Activated CD8-positive, alpha-beta T cell treated with anti-CD3 and anti-CD28 coated beads, Interleukin-2, amount 10 ng/mL, durations not matched to agents 7 days and 5 days (primary cell): ENCODE results near the gene PCDHGA3. TPM values are rescaled to one million over a fixed set of nuclear protein-coding genes. Genes with fewer than 3 reads are reported as not detected.
"Not testable (repeated sequence)": the region's sequence is repeated elsewhere in the genome, so short reads cannot be mapped to it uniquely, and the experiment has no call there.

ENCODE experiments used
- ATAC-seq: fragments of 150-1000 bp; cut with Tn5 transposase; one replicate; pipeline ENCODE4 v1.10.0; 2021; ENCODE audit warnings: moderate library complexity
- CTCF ChIA-PET: fragments of 350-600 bp; sonication (Branson Sonifier 250); formaldehyde crosslinking; loops from one replicate; lab custom pipeline; 2021; ENCODE audit warnings: antibody characterized with exemption; lab: Charles Lee
- POLR2A ChIA-PET: fragments of 350-600 bp; sonication (Branson Sonifier 250); formaldehyde crosslinking; loops from one replicate; lab custom pipeline; 2021; ENCODE audit warnings: antibody characterized with exemption; lab: Charles Lee
- DNase-seq: peaks from one replicate; pipeline ENCODE4 v3.0.0-alpha.2; 2020
- H3K27ac Mint-ChIP-seq: one replicate; pipeline ENCODE4 v1.8.0; 2021; ENCODE audit warnings: mild to moderate bottlenecking, mixed read lengths
- H3K27me3 Mint-ChIP-seq: one replicate; pipeline ENCODE4 v1.8.0; 2021; ENCODE audit warnings: low read depth, mixed read lengths
- H3K36me3 Mint-ChIP-seq: one replicate; pipeline ENCODE4 v1.8.0; 2021; ENCODE audit warnings: low read depth, mixed read lengths
- H3K4me1 Mint-ChIP-seq: one replicate; pipeline ENCODE4 v1.8.0; 2021; ENCODE audit warnings: low read depth, mixed read lengths
- H3K4me3 Mint-ChIP-seq: one replicate; pipeline ENCODE4 v1.8.0; 2021; ENCODE audit warnings: mild to moderate bottlenecking, mixed read lengths
- H3K9me3 Mint-ChIP-seq: one replicate; pipeline ENCODE4 v1.8.0; 2022; ENCODE audit warnings: mixed read lengths; ENCODE audit not compliant: insufficient read depth
- total RNA-seq, 2 experiments: library from RNA; stranded (reverse); gene quantifications; one replicate each; pipeline ENCODE4 v1.2.3, GENCODE V29; 2021

The PCDHGA3 gene
- total RNA-seq, 2 experiments from 2014 or later, result not detected

DNA sequence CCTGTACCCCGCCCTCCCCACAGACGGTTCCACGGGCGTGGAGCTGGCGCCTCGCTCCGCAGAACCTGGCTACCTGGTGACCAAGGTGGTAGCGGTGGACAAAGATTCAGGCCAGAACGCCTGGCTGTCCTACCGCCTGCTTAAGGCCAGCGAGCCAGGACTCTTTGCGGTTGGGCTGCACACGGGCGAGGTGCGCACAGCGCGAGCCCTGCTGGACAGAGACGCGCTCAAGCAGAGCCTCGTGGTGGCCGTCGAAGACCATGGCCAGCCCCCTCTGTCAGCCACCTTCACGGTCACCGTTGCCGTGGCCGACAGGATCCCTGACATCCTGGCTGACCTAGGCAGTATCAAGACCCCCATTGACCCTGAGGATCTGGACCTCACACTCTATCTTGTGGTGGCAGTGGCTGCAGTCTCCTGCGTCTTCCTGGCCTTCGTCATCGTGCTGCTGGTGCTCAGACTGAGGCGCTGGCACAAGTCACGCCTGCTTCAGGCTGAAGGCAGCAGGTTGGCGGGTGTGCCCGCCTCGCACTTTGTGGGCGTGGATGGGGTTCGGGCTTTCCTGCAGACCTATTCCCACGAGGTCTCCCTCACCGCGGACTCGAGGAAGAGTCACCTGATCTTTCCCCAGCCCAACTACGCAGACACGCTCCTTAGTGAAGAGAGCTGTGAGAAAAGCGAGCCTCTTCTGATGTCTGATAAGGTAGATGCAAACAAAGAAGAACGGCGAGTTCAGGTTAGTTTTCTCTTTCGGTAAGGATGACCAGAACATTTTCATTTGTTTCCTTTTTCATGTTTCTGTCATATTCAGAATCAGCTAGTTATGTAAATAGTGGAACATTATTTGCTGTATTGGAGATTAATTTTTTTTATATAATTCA, 22.6 kb downstream of the PCDHGA3 start:
- peaks cover 28% of the 10 kb centered on the region for H3K36me3 Mint-ChIP-seq
- DNase-seq (no peak), ATAC-seq (no peak)
- H3K27me3 Mint-ChIP-seq, result peaks cover 56% of the 10 kb centered on the region
- H3K27ac Mint-ChIP-seq, result no peak overlapping the region
- ChIA-PET POLR2A (no interaction called here), CTCF (no interaction called here)
- H3K9me3 Mint-ChIP-seq, result peaks cover 48% of the 10 kb centered on the region
- peak overlapping the region; percentile 38 for H3K4me3 Mint-ChIP-seq
- H3K4me1 Mint-ChIP-seq, result peaks cover 8% of the 10 kb centered on the region

DNA sequence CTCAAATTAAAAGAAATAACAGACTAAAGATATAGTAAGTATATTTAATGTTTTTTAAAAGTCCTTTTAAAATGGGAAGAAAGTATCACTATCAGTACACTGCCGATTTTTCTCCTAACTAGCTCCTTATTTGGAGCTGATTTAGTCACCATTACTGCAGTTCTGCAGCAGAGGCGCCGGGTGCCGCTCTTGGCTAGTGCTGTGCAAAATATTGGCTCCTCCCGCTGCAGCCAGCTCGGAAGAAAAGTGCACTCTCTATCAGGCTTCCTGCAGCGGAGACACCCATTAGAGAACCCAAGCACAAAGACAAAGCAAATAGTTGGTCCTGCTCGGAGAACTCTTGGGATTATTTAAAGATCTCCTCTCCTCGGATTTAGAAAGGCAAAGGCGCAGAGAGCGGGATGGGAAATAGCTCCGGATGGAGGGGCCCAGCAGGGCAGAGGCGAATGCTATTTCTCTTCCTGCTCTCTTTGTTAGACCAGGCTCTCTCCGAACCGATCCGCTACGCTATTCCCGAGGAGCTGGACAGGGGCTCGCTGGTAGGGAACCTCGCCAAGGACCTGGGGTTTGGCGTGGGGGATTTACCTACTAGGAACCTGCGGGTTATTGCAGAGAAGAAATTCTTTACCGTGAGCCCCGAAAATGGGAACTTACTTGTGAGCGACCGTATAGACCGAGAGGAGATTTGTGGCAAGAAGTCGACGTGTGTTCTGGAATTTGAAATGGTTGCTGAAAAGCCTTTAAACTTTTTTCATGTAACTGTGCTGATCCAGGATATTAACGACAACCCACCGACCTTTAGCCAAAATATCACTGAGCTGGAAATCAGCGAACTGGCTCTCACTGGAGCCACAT, 26.6 kb downstream of the PCDHGA3 start, which contains the start of gene PCDHGB3:
Gene PCDHGB3, plus strand, starts transcription at position 249 of the 855 bp plus-strand sequence. Its CDS starts 153 bp downstream, at position 402.
- Mint-ChIP-seq H3K36me3 (peaks cover 15% of the 10 kb centered on the region), H3K27ac (no peak within 1 kb of the TSS), H3K27me3 (peaks cover 45% of the 10 kb centered on the region), H3K4me1 (peaks cover 8% of the 10 kb centered on the region), H3K9me3 (peaks cover 27% of the 10 kb centered on the region), H3K4me3 (peak within 1 kb of the TSS; percentile 63)
- CTCF ChIA-PET, result interaction anchor here (0.8 to 2.2 kb wide), 21 partner anchors 10 to 197 kb away, joined by 3 to 22 read pairs (median 5); partner anchors contain the start of genes PCDHGA1, PCDHGA10, PCDHGA11 and PCDHGA12
- POLR2A ChIA-PET, result interaction anchor here (0.7 kb wide), 1 partner anchor 51 kb away, joined by 3 read pairs; no protein-coding TSS in a partner anchor
- DNase-seq, result peak; percentile 52
- ATAC-seq, result peak; percentile 57

GRCh38 chr5:141371572-141372475, 28.2 kb downstream of the PCDHGA3 start:
- H3K27ac Mint-ChIP-seq, result no peak overlapping the region
- H3K27me3 Mint-ChIP-seq, result peaks cover 39% of the 10 kb centered on the region

DNA sequence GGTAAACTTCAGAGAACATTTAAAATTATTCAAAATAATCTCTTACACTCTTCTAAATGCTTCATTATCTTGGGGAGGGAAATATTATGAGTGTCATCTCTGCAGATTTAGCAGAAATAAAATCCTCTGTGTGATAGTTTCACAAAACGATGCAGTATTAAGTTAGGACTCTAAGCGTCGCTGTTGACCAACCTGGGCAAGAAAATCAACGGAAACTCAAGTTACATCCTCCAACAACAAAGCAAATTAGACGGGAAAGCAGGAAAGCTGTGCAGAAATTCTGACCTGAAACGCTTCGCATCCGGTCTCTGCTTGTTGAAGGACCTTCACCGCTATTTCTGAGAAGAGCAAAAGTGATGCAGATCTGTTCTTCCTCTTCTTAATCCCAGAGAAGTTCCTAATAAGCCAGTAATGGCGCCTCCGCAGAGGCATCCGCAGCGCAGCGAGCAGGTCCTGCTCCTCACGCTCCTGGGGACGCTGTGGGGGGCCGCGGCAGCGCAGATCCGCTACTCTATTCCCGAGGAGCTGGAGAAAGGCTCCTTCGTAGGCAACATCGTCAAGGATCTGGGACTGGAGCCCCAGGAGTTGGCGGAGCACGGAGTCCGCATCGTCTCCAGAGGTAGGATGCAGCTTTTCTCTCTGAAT, 30.2 kb downstream of the PCDHGA3 start, which contains the start of gene PCDHGA6:
Gene PCDHGA6, plus strand, starts transcription at position 219 of the 645 bp plus-strand sequence. Its CDS starts 193 bp downstream, at position 412.
- peaks cover 8% of the 10 kb centered on the region for H3K4me1 Mint-ChIP-seq
- ChIA-PET CTCF (interaction anchor here (1.2 to 1.7 kb wide), 4 partner anchors 10 to 190 kb away, joined by 3 to 5 read pairs (median 4); partner anchors contain the start of gene PCDHGB5), POLR2A (no interaction called here)
- no peak for ATAC-seq
- no peak within 1 kb of the TSS for H3K27ac Mint-ChIP-seq
- peaks cover 9% of the 10 kb centered on the region for H3K36me3 Mint-ChIP-seq
- H3K27me3 Mint-ChIP-seq, result peaks cover 38% of the 10 kb centered on the region
- peaks cover 18% of the 10 kb centered on the region for H3K9me3 Mint-ChIP-seq
- no peak for DNase-seq
- peak within 1 kb of the TSS; percentile 2 for H3K4me3 Mint-ChIP-seq

More at GRCh38 chr5:141371572-141372475, 28.2 kb downstream of the PCDHGA3 start:
- H3K4me3 Mint-ChIP-seq, result no peak overlapping the region
- H3K9me3 Mint-ChIP-seq, result peaks cover 18% of the 10 kb centered on the region
- peaks cover 8% of the 10 kb centered on the region for H3K4me1 Mint-ChIP-seq
- ChIA-PET CTCF (interaction anchor here (0.7 to 1.7 kb wide), 4 partner anchors 28 to 59 kb away, joined by 3 to 6 read pairs (median 6); partner anchors contain the start of genes PCDHGA10, PCDHGA11, PCDHGA12 and PCDHGA3), POLR2A (interaction anchor here (0.6 kb wide), 1 partner anchor 1070 kb away, joined by 3 read pairs; no protein-coding TSS in a partner anchor)
- ATAC-seq, result no peak
- no peak for DNase-seq
- peaks cover 9% of the 10 kb centered on the region for H3K36me3 Mint-ChIP-seq

DNA sequence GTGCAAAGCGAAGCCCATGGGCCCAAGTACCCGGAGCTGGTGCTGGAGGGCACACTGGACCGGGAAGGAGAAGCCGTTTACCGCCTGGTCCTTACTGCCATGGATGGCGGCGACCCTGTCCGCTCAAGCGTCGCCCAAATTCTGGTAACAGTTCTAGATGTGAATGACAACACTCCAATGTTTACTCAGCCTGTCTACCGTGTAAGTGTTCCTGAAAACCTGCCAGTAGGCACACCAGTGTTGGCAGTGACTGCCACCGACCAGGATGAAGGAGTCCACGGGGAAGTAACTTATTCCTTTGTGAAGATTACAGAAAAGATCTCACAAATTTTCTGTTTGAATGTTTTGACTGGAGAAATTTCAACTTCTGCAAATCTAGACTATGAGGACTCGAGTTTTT, 31.0 kb downstream of the PCDHGA3 start:
- CTCF ChIA-PET, result interaction anchor here (1.1 to 1.7 kb wide), 5 partner anchors 9 to 189 kb away, joined by 3 to 5 read pairs (median 4); partner anchors contain the start of gene PCDHGB5

GRCh38 chr5:141375444-141376155, 32.0 kb downstream of the PCDHGA3 start:
- ATAC-seq, H3K27ac Mint-ChIP-seq, DNase-seq, H3K4me3 Mint-ChIP-seq, H3K4me1 Mint-ChIP-seq, POLR2A ChIA-PET, H3K36me3 Mint-ChIP-seq: not testable (repeated sequence)
- peaks cover 15% of the 10 kb centered on the region for H3K9me3 Mint-ChIP-seq
- H3K27me3 Mint-ChIP-seq, result peaks cover 28% of the 10 kb centered on the region
- CTCF ChIA-PET, result interaction anchor here (1.1 to 1.4 kb wide), 3 partner anchors 20 to 182 kb away, joined by 3 to 4 read pairs (median 3); partner anchors contain the start of gene PCDHGB5

More for the DNA sequence above, 31.0 kb downstream of the PCDHGA3 start:
- Mint-ChIP-seq H3K9me3 (peaks cover 13% of the 10 kb centered on the region), H3K4me1 (peaks cover 8% of the 10 kb centered on the region), H3K4me3 (no peak overlapping the region), H3K36me3 (peaks cover 9% of the 10 kb centered on the region), H3K27me3 (peaks cover 35% of the 10 kb centered on the region), H3K27ac (no peak overlapping the region)
- POLR2A ChIA-PET, result no interaction called here
- ATAC-seq (no peak), DNase-seq (no peak)

DNA sequence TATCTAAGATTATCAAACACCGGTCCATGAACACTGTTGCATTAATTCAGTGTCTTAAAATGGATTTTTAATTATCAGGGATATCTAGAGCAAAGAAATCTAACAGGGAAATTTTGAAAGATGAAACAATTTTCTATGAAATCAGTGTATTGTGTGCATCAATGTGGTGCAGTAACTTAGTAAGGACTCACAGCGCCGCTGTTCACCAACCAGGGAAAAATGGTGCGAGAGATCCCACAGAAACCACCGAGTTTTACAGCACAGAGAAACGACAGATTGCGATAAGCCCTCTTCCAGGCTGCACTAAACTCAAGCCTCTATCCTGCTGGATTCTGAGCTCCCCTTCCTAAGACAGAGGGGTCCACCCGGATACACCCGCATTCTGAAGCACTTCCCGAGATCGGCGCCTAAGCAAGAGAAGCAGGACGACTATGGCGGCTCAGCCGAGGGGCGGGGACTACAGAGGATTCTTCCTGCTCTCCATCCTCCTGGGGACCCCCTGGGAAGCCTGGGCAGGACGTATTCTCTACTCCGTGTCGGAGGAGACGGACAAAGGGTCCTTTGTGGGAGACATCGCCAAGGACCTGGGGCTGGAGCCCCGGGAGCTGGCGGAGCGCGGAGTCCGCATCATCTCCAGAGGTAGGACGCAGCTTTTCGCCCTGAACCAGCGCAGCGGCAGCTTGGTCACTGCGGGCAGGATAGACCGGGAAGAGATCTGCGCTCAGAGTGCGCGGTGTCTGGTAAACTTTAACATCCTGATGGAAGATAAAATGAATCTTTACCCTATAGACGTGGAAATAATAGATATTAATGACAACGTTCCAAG, 39.1 kb downstream of the PCDHGA3 start, which contains the start of gene PCDHGA7:
Gene PCDHGA7, plus strand, starts transcription at position 274 of the 826 bp plus-strand sequence. Its CDS starts 158 bp downstream, at position 432.
- DNase-seq, result no peak
- Mint-ChIP-seq H3K27me3 (peaks cover 35% of the 10 kb centered on the region), H3K9me3 (peaks cover 20% of the 10 kb centered on the region), H3K36me3 (peaks cover 2% of the 10 kb centered on the region), H3K4me1 (no peaks in the 10 kb centered on the region), H3K4me3 (peak within 1 kb of the TSS; percentile 36), H3K27ac (no peak within 1 kb of the TSS)
- POLR2A ChIA-PET, result no interaction called here
- no peak for ATAC-seq
- CTCF ChIA-PET, result interaction anchor here (1.5 to 1.7 kb wide), 2 partner anchors 8 to 13 kb away, joined by 4 to 5 read pairs; partner anchors contain the start of genes PCDHGA6 and PCDHGB3

- ATAC-seq (no peak), DNase-seq (no peak)
- peaks cover 2% of the 10 kb centered on the region for H3K36me3 Mint-ChIP-seq
- H3K27ac Mint-ChIP-seq, result no peak overlapping the region
- CTCF ChIA-PET, result interaction anchor here (1.5 to 1.7 kb wide), 2 partner anchors 9 to 13 kb away, joined by 4 to 5 read pairs; partner anchors contain the start of genes PCDHGA6 and PCDHGB3
- peaks cover 37% of the 10 kb centered on the region for H3K27me3 Mint-ChIP-seq
- no peak overlapping the region for H3K4me3 Mint-ChIP-seq
- POLR2A ChIA-PET, result no interaction called here
- H3K4me1 Mint-ChIP-seq, result no peaks in the 10 kb centered on the region
- peaks cover 21% of the 10 kb centered on the region for H3K9me3 Mint-ChIP-seq
Measured at GRCh38 chr5:141383345-141383744, 39.7 kb downstream of the PCDHGA3 start.
